Panc1 (cell line): ENCODE measurements around the gene POLD1. TPM values are rescaled to one million over a fixed set of nuclear protein-coding genes. Genes with fewer than 3 reads are reported as not detected.

Experiments
- ATAC-seq: fragments of 200-7000 bp; cut with Tn5 transposase; 2 replicates; pipeline ENCODE4 v1.9.1; 2020; ENCODE audit warnings: mild to moderate bottlenecking, moderate library complexity
- BruUV-seq: library from RNA; stranded (reverse); fragments of 400-500 nt; replicated peaks from 2 replicates; lab custom pipeline; 2021; lab: Mats Ljungman, UMichigan
- CTCF ChIA-PET: fragments of 300-600 bp; sonication (Branson Sonifier 250); formaldehyde crosslinking; loops from one replicate; lab custom pipeline; 2022; ENCODE audit warnings: antibody characterized with exemption; lab: Charles Lee
- POLR2A ChIA-PET: fragments of 300-600 bp; sonication (Branson Sonifier 250); formaldehyde crosslinking; loops from one replicate; lab custom pipeline; 2022; ENCODE audit warnings: antibody characterized with exemption; lab: Charles Lee
- DNase-seq: peaks from one replicate; pipeline ENCODE4 v3.0.0-alpha.2; 2010; ENCODE audit warnings: low read depth, low spot score
- H3K27ac ChIP-seq: 2 replicates; pipeline ENCODE4 v1.5.1; 2011; ENCODE audit warnings: mild to moderate bottlenecking, low read length, inconsistent platforms
- H3K27me3 ChIP-seq: fragments of 200-500 bp; sonication (Bioruptor generic); 2 replicates; pipeline ENCODE4 v1.6.0; 2014; ENCODE audit warnings: low read length, inconsistent platforms; ENCODE audit not compliant: control insufficient read depth, insufficient read depth
- H3K36me3 ChIP-seq: fragments of 200-500 bp; sonication (Bioruptor generic); 2 replicates; pipeline ENCODE4 v1.5.1; 2014; ENCODE audit warnings: inconsistent platforms, mild to moderate bottlenecking, low read length, moderate library complexity; ENCODE audit not compliant: control insufficient read depth, insufficient read depth
- H3K4me1 ChIP-seq: 2 replicates; pipeline ENCODE4 v1.5.1; 2011; ENCODE audit warnings: inconsistent platforms, mild to moderate bottlenecking, low read length, moderate library complexity; ENCODE audit not compliant: control insufficient read depth, insufficient read depth
- H3K4me3 ChIP-seq, 2 experiments: 2 replicates each; pipeline ENCODE4 v1.5.1; 2011 to 2012; ENCODE audit warnings: low read depth in 2 of 2, low read length in 2 of 2, mild to moderate bottlenecking in 2 of 2, inconsistent platforms in 1 of 2, moderate library complexity in 1 of 2
- H3K9me3 ChIP-seq: fragments of 200-500 bp; sonication (Bioruptor generic); 2 replicates; pipeline ENCODE4 v1.5.1; 2014; ENCODE audit warnings: low read depth, mild to moderate bottlenecking, inconsistent platforms, low read length, moderate library complexity; ENCODE audit not compliant: control insufficient read depth, insufficient read depth
- POLR2AphosphoS5 ChIP-seq: IDR thresholded peaks from 2 replicates; pipeline ENCODE4 v1.6.1; 2012; ENCODE audit warnings: mild to moderate bottlenecking, low read depth, low read length, moderate library complexity
- SIN3A ChIP-seq: IDR thresholded peaks from 2 replicates; pipeline ENCODE4 v1.6.1; 2012; ENCODE audit warnings: low read depth, mild to moderate bottlenecking, low read length, moderate library complexity, borderline replicate concordance; ENCODE audit not compliant: insufficient read depth
- TCF7L2 ChIP-seq: IDR thresholded peaks from 2 replicates; pipeline ENCODE4 v1.6.1; 2011; ENCODE audit warnings: mild to moderate bottlenecking, low read depth, low read length, inconsistent platforms
- in situ Hi-C: cut with HindIII; loops from 2 replicates; pipeline ENCODE4 v1.10.0; 2016; ENCODE audit warnings: low sequenced_read_pairs, low pct_unique_long_range_greater_than_20kb
- intact Hi-C: fragments of 100-400 bp; cut with micrococcal nuclease; formaldehyde crosslinking; loops from one replicate; pipeline ENCODE4 v1.10.0; 2022; ENCODE audit not compliant: unreplicated experiment
- total RNA-seq: library from RNA; stranded (reverse); gene quantifications from one replicate; pipeline ENCODE4 v1.2.1, GENCODE V29; 2021; ENCODE audit not compliant: unreplicated experiment
- TF ChIP-seq, protein P1 (sequence below): fragments of 450-650 bp; IDR thresholded peaks from 2 replicates; pipeline ENCODE4 v1.5.1; 2017; ENCODE audit warnings: mild to moderate bottlenecking
- TF ChIP-seq, protein P2 (sequence below), 2 experiments: IDR thresholded peaks; 2 replicates each; pipeline ENCODE4 v1.6.1; 2011 to 2012; ENCODE audit warnings: low read depth in 2 of 2, control low read depth in 1 of 2, low read length in 1 of 2, mild to moderate bottlenecking in 1 of 2, moderate library complexity in 1 of 2; ENCODE audit not compliant: insufficient read depth in 1 of 2

The POLD1 gene
- total RNA-seq, 1 experiment from 2014 or later = 71.7 TPM

DNA sequence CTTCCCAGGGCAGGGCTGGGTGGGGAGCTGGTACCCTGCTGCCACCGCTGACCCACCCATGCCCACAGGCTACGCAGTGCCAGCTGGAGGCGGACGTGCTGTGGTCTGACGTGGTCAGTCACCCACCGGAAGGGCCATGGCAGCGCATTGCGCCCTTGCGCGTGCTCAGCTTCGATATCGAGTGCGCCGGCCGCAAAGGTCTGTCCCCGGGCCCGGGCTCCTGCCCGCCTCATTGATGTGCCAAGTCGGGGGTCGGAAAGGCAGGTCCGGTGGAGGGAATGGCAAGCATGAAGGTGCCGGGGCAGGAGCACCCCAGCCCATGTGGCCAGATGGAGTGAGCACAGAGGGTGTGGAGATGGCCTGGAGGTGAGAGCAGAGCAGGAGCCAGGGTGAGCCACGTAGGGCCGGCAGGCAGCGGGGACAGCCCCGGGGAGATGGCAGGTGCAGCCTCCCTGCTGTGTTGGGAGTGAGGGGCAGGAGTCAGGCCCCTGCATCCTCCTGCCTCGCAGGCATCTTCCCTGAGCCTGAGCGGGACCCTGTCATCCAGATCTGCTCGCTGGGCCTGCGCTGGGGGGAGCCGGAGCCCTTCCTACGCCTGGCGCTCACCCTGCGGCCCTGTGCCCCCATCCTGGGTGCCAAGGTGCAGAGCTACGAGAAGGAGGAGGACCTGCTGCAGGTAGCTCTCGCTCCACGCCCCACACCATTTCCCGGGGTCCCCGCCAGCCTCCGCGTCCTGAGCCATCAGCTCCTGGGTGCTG, 18.6 kb downstream of the POLD1 start:
- Histone ChIP-seq H3K4me3 (no peak overlapping the region), H3K36me3 (no peaks in the 10 kb centered on the region), H3K27ac (no peak overlapping the region), H3K9me3 (no peaks in the 10 kb centered on the region), H3K4me1 (no peaks in the 10 kb centered on the region), H3K27me3 (no peaks in the 10 kb centered on the region)
- ChIA-PET CTCF (no interaction called here), POLR2A (interaction anchor here (1.0 kb wide), 1 partner anchor 26 kb away, joined by 3 read pairs; no protein-coding TSS in a partner anchor)
- TF ChIP-seq SIN3A (no peak), POLR2AphosphoS5 (no peak)
- ATAC-seq (no peak), DNase-seq (no peak)
- intact Hi-C loops = no loop called here
- no TSS peak for BruUV-seq
- in situ Hi-C loops = no loop called here

DNA sequence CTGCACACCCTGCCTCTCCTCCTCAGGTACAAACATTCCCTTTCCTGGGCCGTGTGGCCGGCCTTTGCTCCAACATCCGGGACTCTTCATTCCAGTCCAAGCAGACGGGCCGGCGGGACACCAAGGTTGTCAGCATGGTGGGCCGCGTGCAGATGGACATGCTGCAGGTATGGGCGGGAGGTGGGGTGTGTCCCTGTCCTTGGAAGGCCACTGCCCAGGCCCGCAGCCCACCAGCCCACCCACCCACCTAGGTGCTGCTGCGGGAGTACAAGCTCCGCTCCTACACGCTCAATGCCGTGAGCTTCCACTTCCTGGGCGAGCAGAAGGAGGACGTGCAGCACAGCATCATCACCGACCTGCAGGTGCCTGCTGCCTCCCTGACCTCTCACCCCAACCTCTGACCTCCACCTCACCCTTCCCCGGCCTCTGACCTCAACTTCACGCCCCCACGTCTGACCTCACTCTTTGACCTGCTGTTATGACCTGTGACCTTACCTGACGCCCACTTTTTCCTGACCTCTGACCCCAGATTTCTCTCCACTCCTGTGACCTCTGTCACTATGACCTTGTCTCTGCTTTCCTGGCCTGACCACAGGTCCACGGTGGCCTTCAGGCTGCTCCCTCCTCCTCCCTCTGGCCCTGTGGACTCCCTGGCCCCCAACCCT, 22.1 kb downstream of the POLD1 start:
- no peak overlapping the region for H3K4me3 ChIP-seq
- in situ Hi-C loops = no loop called here
- no peak for TF ChIP-seq SIN3A
- TF ChIP-seq POLR2AphosphoS5 = no peak
- TF ChIP-seq, protein P1, sequence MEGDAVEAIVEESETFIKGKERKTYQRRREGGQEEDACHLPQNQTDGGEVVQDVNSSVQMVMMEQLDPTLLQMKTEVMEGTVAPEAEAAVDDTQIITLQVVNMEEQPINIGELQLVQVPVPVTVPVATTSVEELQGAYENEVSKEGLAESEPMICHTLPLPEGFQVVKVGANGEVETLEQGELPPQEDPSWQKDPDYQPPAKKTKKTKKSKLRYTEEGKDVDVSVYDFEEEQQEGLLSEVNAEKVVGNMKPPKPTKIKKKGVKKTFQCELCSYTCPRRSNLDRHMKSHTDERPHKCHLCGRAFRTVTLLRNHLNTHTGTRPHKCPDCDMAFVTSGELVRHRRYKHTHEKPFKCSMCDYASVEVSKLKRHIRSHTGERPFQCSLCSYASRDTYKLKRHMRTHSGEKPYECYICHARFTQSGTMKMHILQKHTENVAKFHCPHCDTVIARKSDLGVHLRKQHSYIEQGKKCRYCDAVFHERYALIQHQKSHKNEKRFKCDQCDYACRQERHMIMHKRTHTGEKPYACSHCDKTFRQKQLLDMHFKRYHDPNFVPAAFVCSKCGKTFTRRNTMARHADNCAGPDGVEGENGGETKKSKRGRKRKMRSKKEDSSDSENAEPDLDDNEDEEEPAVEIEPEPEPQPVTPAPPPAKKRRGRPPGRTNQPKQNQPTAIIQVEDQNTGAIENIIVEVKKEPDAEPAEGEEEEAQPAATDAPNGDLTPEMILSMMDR = no peak
- TF ChIP-seq, protein P2, sequence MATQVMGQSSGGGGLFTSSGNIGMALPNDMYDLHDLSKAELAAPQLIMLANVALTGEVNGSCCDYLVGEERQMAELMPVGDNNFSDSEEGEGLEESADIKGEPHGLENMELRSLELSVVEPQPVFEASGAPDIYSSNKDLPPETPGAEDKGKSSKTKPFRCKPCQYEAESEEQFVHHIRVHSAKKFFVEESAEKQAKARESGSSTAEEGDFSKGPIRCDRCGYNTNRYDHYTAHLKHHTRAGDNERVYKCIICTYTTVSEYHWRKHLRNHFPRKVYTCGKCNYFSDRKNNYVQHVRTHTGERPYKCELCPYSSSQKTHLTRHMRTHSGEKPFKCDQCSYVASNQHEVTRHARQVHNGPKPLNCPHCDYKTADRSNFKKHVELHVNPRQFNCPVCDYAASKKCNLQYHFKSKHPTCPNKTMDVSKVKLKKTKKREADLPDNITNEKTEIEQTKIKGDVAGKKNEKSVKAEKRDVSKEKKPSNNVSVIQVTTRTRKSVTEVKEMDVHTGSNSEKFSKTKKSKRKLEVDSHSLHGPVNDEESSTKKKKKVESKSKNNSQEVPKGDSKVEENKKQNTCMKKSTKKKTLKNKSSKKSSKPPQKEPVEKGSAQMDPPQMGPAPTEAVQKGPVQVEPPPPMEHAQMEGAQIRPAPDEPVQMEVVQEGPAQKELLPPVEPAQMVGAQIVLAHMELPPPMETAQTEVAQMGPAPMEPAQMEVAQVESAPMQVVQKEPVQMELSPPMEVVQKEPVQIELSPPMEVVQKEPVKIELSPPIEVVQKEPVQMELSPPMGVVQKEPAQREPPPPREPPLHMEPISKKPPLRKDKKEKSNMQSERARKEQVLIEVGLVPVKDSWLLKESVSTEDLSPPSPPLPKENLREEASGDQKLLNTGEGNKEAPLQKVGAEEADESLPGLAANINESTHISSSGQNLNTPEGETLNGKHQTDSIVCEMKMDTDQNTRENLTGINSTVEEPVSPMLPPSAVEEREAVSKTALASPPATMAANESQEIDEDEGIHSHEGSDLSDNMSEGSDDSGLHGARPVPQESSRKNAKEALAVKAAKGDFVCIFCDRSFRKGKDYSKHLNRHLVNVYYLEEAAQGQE (IDR thresholded peaks at IDR 0.05; ENCODE audit: insufficient read depth in 1 of 2, low read depth in 2 of 2, low read length in 1 of 2) = no peak
- no peak for TF ChIP-seq TCF7L2
- no peaks in the 10 kb centered on the region for H3K27me3 ChIP-seq
- ChIA-PET CTCF (no interaction called here), POLR2A (no interaction called here)
- no peaks in the 10 kb centered on the region for H3K9me3 ChIP-seq
- no peaks in the 10 kb centered on the region for H3K36me3 ChIP-seq
- ATAC-seq (no peak), DNase-seq (no peak)
- intact Hi-C loops = no loop called here
- H3K27ac ChIP-seq = no peak overlapping the region
- H3K4me1 ChIP-seq = no peaks in the 10 kb centered on the region
- no TSS peak for BruUV-seq
